Neural cell (in vitro differentiated cells): Measurements from ENCODE around the gene BFSP2. TPM values are rescaled to one million over a fixed set of nuclear protein-coding genes. Genes with fewer than 3 reads are reported as not detected.

ENCODE experiments used
- H2AFZ ChIP-seq: fragments of 200-600, 300-800 bp; sonication (generic), shearing (Covaris generic); 2 replicates; pipeline ENCODE4 v1.6.0; 2014; ENCODE audit warnings: low read depth, mild to moderate bottlenecking, antibody characterized with exemption, low read length, moderate library complexity
- H3F3A ChIP-seq: fragments of 200-600 bp; shearing (Covaris generic); 2 replicates; pipeline ENCODE4 v1.6.1; 2016; ENCODE audit warnings: mild to moderate bottlenecking, moderate library complexity, mixed read lengths, antibody characterized with exemption, low read length; ENCODE audit not compliant: insufficient read depth, poor library complexity, severe bottlenecking
- H3K27ac ChIP-seq: fragments of 200-600, 300-800 bp; sonication (generic), shearing (Covaris generic); 2 replicates; pipeline ENCODE4 v1.5.1; 2014; ENCODE audit warnings: mild to moderate bottlenecking, low read length, moderate library complexity
- H3K27me3 ChIP-seq: fragments of 300-800, 200-600 bp; sonication (generic), shearing (Covaris generic); 2 replicates; pipeline ENCODE4 v1.6.0; 2014; ENCODE audit warnings: mild to moderate bottlenecking, low read depth, low read length, moderate library complexity; ENCODE audit not compliant: insufficient read depth
- H3K36me3 ChIP-seq: fragments of 300-800, 200-600 bp; sonication (generic), shearing (Covaris generic); 2 replicates; pipeline ENCODE4 v1.5.1; 2014; ENCODE audit warnings: mild to moderate bottlenecking, antibody characterized with exemption, low read length, moderate library complexity; ENCODE audit not compliant: insufficient read depth
- H3K4me2 ChIP-seq: fragments of 300-800, 200-600 bp; sonication (generic), shearing (Covaris generic); 2 replicates; pipeline ENCODE4 v1.6.0; 2014; ENCODE audit warnings: mild to moderate bottlenecking, low read length
- H3K4me3 ChIP-seq: fragments of 300-800, 200-600 bp; sonication (generic), shearing (Covaris generic); 2 replicates; pipeline ENCODE4 v1.5.1; 2014; ENCODE audit warnings: mild to moderate bottlenecking, low read length, moderate library complexity
- H3K79me2 ChIP-seq: fragments of 200-600 bp; shearing (Covaris generic); replicated peaks from 2 replicates; pipeline ENCODE4 v1.6.0; 2014; ENCODE audit warnings: mild to moderate bottlenecking, low read length, moderate library complexity; ENCODE audit not compliant: insufficient read depth
- H3K9ac ChIP-seq: fragments of 300-800, 200-600 bp; sonication (generic), shearing (Covaris generic); 2 replicates; pipeline ENCODE4 v1.6.1; 2016; ENCODE audit warnings: mild to moderate bottlenecking, low read length, mixed read lengths
- H3K9me2 ChIP-seq: fragments of 200-600 bp; shearing (Covaris generic); 2 replicates; pipeline ENCODE4 v1.6.1; 2016; ENCODE audit warnings: mild to moderate bottlenecking, low read length, mixed read lengths; ENCODE audit not compliant: insufficient read depth
- H3K9me3 ChIP-seq: fragments of 200-600, 300-800 bp; sonication (generic), shearing (Covaris generic); 2 replicates; pipeline ENCODE4 v1.6.1; 2016; ENCODE audit warnings: mild to moderate bottlenecking, mixed run types, low read length, moderate library complexity, mixed read lengths
- H4K20me1 ChIP-seq: fragments of 200-600 bp; shearing (Covaris generic); 2 replicates; pipeline ENCODE4 v1.6.1; 2016; ENCODE audit warnings: mild to moderate bottlenecking, mixed run types; ENCODE audit not compliant: insufficient read depth
- EP300 ChIP-seq: fragments of 450-650 bp; conservative IDR thresholded peaks from 2 replicates; pipeline ENCODE4 v1.6.1; 2014; ENCODE audit warnings: antibody characterized with exemption, mild to moderate bottlenecking, moderate library complexity; ENCODE audit not compliant: poor library complexity, severe bottlenecking
- EZH2 ChIP-seq: fragments of 200-600, 300-800 bp; shearing (Covaris generic), sonication (generic); IDR thresholded peaks from 2 replicates; pipeline ENCODE4 v1.6.1; 2014; ENCODE audit warnings: antibody characterized with exemption, low read length, borderline replicate concordance, mild to moderate bottlenecking; ENCODE audit not compliant: insufficient read depth, poor library complexity, severe bottlenecking
- MXI1 ChIP-seq: fragments of 450-650 bp; conservative IDR thresholded peaks from 2 replicates; pipeline ENCODE4 v1.6.1; 2014; ENCODE audit warnings: antibody characterized with exemption, mild to moderate bottlenecking; ENCODE audit not compliant: poor library complexity, severe bottlenecking
- POLR2AphosphoS5 ChIP-seq: IDR thresholded peaks from 2 replicates; pipeline ENCODE4 v1.6.1; 2012
- RAD21 ChIP-seq: fragments of 450-650 bp; conservative IDR thresholded peaks from 2 replicates; pipeline ENCODE4 v1.6.1; 2014; ENCODE audit warnings: antibody characterized with exemption, mild to moderate bottlenecking, moderate library complexity
- SMC3 ChIP-seq: fragments of 450-650 bp; conservative IDR thresholded peaks from 2 replicates; pipeline ENCODE4 v1.6.1; 2014; ENCODE audit warnings: antibody characterized with exemption, mild to moderate bottlenecking, moderate library complexity; ENCODE audit not compliant: poor library complexity
- TAF1 ChIP-seq: IDR thresholded peaks from 2 replicates; pipeline ENCODE4 v1.6.1; 2012; ENCODE audit warnings: low read depth
- polyA plus RNA-seq: library from polyadenylated mRNA; depleted of rRNA; stranded (reverse); fragments of >200 nt; gene quantifications from 2 replicates; pipeline ENCODE4 v1.2.3, GENCODE V29; 2014
- TF ChIP-seq, protein P1 (sequence below): fragments of 450-650 bp; IDR thresholded peaks from 2 replicates; pipeline ENCODE4 v1.5.1; 2014; ENCODE audit warnings: antibody characterized with exemption, mild to moderate bottlenecking, moderate library complexity; ENCODE audit not compliant: poor library complexity, severe bottlenecking
- TF ChIP-seq, protein P2 (sequence below): IDR thresholded peaks from 2 replicates; pipeline ENCODE4 v1.6.1; 2012; ENCODE audit warnings: borderline replicate concordance

The BFSP2 gene
- polyA plus RNA-seq, 1 donor from 2014 or later: not detected

DNA sequence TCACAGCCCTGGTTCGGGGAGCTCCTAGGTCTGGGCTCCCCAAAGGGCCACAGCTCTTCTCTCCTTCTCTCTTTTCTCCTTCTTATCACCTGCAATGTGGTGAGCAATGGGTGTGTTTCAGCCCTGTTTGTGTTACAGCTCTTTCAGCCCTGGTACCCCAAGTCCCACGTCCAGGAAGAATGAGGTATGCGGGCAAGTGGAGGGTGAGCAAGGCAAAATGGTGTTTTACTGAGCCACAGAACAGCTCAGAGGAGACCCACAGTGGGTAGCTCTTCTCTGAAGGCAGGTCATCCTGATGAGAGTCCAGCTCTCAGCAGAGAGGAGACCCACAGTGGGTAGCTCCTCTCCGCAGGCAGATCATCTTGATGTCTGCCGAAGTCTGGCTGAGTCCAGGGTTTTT is 86.8 kb downstream of the BFSP2 start:
- Histone ChIP-seq H3K4me2 (no peak overlapping the region), H3K27ac (no peak overlapping the region), H2AFZ (no peak overlapping the region), H3K9ac (no peak overlapping the region), H3K4me3 (no peak overlapping the region), H3K9me2 (no peaks in the 10 kb centered on the region), H3F3A (no peaks in the 10 kb centered on the region), H3K9me3 (no peaks in the 10 kb centered on the region), H3K79me2 (no peaks in the 10 kb centered on the region), H3K27me3 (no peaks in the 10 kb centered on the region), H4K20me1 (no peaks in the 10 kb centered on the region), H3K36me3 (no peaks in the 10 kb centered on the region)
- no peak for TF ChIP-seq POLR2AphosphoS5

DNA sequence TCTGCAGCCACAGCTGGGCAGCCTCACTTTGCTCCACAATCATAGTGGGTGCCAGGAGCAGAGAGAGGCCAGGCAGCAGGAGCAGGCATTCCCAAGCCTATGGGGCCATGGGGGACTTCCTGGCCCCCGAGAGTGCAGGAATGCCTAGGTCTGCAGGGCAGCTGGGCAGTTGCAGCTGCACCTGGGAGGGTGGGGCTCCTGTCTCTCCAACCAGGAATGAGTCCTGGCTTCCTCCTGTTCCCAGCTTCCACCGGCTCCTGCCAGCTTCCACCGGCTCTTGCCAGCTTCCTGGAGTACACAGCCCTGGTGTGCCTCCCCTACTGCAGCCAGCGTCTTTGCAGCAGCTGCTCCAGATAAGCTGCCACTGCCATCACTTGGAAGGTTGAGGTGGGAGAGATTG is 87.3 kb downstream of the BFSP2 start:
- no peaks in the 10 kb centered on the region for H3K9me3 ChIP-seq
- H3K4me3 ChIP-seq: no peak overlapping the region
- H3K9me2 ChIP-seq: no peaks in the 10 kb centered on the region
- no peaks in the 10 kb centered on the region for H4K20me1 ChIP-seq
- no peak overlapping the region for H3K9ac ChIP-seq
- no peaks in the 10 kb centered on the region for H3K27me3 ChIP-seq
- H3F3A ChIP-seq: no peaks in the 10 kb centered on the region
- no peaks in the 10 kb centered on the region for H3K79me2 ChIP-seq
- H3K4me2 ChIP-seq: no peak overlapping the region
- no peak overlapping the region for H2AFZ ChIP-seq
- TF ChIP-seq TAF1 (no peak), MXI1 (no peak), RAD21 (no peak), EP300 (no peak), POLR2AphosphoS5 (no peak), SMC3 (no peak), EZH2 (no peak)
- TF ChIP-seq, protein P1, sequence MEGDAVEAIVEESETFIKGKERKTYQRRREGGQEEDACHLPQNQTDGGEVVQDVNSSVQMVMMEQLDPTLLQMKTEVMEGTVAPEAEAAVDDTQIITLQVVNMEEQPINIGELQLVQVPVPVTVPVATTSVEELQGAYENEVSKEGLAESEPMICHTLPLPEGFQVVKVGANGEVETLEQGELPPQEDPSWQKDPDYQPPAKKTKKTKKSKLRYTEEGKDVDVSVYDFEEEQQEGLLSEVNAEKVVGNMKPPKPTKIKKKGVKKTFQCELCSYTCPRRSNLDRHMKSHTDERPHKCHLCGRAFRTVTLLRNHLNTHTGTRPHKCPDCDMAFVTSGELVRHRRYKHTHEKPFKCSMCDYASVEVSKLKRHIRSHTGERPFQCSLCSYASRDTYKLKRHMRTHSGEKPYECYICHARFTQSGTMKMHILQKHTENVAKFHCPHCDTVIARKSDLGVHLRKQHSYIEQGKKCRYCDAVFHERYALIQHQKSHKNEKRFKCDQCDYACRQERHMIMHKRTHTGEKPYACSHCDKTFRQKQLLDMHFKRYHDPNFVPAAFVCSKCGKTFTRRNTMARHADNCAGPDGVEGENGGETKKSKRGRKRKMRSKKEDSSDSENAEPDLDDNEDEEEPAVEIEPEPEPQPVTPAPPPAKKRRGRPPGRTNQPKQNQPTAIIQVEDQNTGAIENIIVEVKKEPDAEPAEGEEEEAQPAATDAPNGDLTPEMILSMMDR: no peak
- TF ChIP-seq, protein P2, sequence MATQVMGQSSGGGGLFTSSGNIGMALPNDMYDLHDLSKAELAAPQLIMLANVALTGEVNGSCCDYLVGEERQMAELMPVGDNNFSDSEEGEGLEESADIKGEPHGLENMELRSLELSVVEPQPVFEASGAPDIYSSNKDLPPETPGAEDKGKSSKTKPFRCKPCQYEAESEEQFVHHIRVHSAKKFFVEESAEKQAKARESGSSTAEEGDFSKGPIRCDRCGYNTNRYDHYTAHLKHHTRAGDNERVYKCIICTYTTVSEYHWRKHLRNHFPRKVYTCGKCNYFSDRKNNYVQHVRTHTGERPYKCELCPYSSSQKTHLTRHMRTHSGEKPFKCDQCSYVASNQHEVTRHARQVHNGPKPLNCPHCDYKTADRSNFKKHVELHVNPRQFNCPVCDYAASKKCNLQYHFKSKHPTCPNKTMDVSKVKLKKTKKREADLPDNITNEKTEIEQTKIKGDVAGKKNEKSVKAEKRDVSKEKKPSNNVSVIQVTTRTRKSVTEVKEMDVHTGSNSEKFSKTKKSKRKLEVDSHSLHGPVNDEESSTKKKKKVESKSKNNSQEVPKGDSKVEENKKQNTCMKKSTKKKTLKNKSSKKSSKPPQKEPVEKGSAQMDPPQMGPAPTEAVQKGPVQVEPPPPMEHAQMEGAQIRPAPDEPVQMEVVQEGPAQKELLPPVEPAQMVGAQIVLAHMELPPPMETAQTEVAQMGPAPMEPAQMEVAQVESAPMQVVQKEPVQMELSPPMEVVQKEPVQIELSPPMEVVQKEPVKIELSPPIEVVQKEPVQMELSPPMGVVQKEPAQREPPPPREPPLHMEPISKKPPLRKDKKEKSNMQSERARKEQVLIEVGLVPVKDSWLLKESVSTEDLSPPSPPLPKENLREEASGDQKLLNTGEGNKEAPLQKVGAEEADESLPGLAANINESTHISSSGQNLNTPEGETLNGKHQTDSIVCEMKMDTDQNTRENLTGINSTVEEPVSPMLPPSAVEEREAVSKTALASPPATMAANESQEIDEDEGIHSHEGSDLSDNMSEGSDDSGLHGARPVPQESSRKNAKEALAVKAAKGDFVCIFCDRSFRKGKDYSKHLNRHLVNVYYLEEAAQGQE: no peak
- no peak overlapping the region for H3K27ac ChIP-seq
- no peaks in the 10 kb centered on the region for H3K36me3 ChIP-seq

DNA sequence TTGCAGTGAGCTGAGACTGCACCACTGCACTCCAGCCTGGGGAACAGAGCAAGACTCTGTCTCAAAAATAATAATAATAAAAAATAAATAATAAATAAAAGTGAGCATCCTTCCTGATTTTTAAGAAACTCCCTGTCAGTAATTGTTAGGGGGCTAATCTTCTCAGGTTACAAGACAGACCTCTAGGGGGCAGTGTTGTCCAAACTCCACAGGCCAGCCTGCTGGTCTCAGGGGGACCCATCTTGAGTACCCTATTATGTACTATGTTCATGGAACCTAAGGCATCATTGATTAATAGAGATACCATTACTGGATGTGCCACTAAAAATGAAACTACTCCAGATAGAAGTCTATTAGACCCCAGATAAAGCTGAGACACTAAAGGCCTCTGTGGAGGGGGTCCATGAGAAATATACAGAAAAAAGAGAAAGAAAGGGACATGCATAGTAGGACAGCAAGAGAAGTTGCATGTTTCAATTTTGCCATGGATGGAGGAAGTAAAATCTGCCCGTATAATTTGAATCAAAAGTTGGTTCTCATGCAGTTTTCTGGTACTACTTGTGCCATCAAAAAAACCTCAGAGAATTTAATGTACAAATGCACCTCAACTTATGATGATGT is 88.2 kb downstream of the BFSP2 start:
- Histone ChIP-seq H3K9me3 (no peaks in the 10 kb centered on the region), H3K9me2 (no peaks in the 10 kb centered on the region), H3K27me3 (no peaks in the 10 kb centered on the region), H3K9ac (no peak overlapping the region), H3K4me3 (no peak overlapping the region), H3F3A (no peaks in the 10 kb centered on the region), H4K20me1 (no peaks in the 10 kb centered on the region), H3K4me2 (no peak overlapping the region), H3K27ac (no peak overlapping the region), H2AFZ (no peak overlapping the region), H3K79me2 (no peaks in the 10 kb centered on the region), H3K36me3 (no peaks in the 10 kb centered on the region)
- TF ChIP-seq EZH2 (no peak), POLR2AphosphoS5 (no peak), MXI1 (no peak), RAD21 (no peak), EP300 (no peak), TAF1 (no peak), SMC3 (no peak)
- TF ChIP-seq, protein P1: no peak
- TF ChIP-seq, protein P2: no peak
